HepG2 (cell line): ENCODE results near the gene NFATC1.

Source experiments
- BCL3 ChIP-seq: sonication (generic); formaldehyde crosslinking; IDR thresholded peaks from 2 replicates; pipeline ENCODE4 v1.5.1; 2020; ENCODE audit warnings: mild to moderate bottlenecking, missing genetic modification reagents, moderate library complexity
- GATAD1 ChIP-seq: IDR thresholded peaks from 2 replicates; pipeline ENCODE4 v1.6.1; 2016; ENCODE audit warnings: missing genetic modification reagents, missing compliant biosample characterization
- POLR2A ChIP-seq, 2 experiments: IDR thresholded peaks; 2 replicates each; pipeline ENCODE4 v1.6.1; 2011; ENCODE audit warnings: low read depth in 2 of 2, low read length in 2 of 2, mild to moderate bottlenecking in 1 of 2, moderate library complexity in 1 of 2; ENCODE audit not compliant: insufficient read depth in 1 of 2
- ZNF136 ChIP-seq: sonication (generic); formaldehyde crosslinking; IDR thresholded peaks from 2 replicates; pipeline ENCODE4 v1.8.1; 2022; ENCODE audit warnings: low read depth, mild to moderate bottlenecking, moderate library complexity, missing genetic modification reagents
- ZNF598 ChIP-seq: sonication (generic); formaldehyde crosslinking; IDR thresholded peaks from 2 replicates; pipeline ENCODE4 v1.5.1; 2020; ENCODE audit warnings: mild to moderate bottlenecking, missing genetic modification reagents, borderline replicate concordance
- ZNF766 ChIP-seq: sonication (generic); formaldehyde crosslinking; IDR thresholded peaks from 2 replicates; pipeline ENCODE4 v1.5.0; 2020; ENCODE audit warnings: missing genetic modification reagents, borderline replicate concordance

DNA sequence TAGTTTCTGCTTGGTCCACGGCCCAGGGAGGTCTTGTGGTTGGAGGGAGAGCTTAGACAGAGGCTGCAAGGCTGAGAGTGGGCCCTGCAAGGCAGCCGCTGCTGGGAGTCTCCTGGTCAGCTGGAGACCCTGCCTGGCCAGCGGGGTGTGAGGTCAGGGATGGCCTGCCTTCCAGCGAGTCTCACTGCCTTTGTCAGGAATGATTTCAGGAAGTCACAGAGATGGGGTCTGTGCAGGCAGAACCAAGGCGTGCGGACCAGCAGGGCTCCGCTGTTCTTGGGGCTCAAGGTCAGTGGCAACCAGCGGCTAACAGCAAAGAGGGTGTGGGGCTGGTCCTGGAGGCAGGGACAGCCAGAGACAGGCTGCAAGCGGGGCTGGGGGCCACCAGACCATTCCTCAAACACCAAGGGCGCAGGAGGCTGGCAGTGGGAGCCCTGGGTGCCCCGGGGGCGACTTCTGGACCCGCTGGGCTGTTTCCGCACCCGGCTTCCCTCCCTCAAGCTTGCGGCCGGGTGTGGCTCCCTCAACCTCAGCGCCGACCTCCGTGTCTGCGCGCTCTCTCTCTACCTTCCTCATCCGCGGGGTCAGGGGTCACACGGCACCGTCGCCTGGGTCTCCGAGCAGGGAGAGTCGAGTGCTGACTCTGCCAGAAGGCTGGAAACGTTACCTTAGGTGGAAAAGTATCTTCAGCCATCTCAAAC lies 159.4 kb downstream of the NFATC1 start:
- TF ChIP-seq ZNF766 (CRISPR knock-in tag) (no peak), ZNF598 (no peak), POLR2A (IDR thresholded peaks at IDR 0.05; ENCODE audit: insufficient read depth in 1 of 2, low read depth in 2 of 2, low read length in 2 of 2) (no peak), GATAD1 (CRISPR knock-in tag) (no peak), ZNF136 (CRISPR knock-in tag) (no peak), BCL3 (CRISPR knock-in tag) (no peak)
